Stimulated activated CD4-positive, alpha-beta T cell treated with anti-CD3 and anti-CD28 coated beads, Interleukin-2, amount 100 ng/mL, for 4 hours (primary cell): ENCODE results near the gene SMOC2.
"Not testable (repeated sequence)": the region's sequence is repeated elsewhere in the genome, so short reads cannot be mapped to it uniquely, and the experiment has no call there.

Source experiments
- DNase-seq: peaks from one replicate; pipeline ENCODE4 v3.0.0-alpha.2; 2020; ENCODE audit warnings: low read depth

The SMOC2 gene

DNA sequence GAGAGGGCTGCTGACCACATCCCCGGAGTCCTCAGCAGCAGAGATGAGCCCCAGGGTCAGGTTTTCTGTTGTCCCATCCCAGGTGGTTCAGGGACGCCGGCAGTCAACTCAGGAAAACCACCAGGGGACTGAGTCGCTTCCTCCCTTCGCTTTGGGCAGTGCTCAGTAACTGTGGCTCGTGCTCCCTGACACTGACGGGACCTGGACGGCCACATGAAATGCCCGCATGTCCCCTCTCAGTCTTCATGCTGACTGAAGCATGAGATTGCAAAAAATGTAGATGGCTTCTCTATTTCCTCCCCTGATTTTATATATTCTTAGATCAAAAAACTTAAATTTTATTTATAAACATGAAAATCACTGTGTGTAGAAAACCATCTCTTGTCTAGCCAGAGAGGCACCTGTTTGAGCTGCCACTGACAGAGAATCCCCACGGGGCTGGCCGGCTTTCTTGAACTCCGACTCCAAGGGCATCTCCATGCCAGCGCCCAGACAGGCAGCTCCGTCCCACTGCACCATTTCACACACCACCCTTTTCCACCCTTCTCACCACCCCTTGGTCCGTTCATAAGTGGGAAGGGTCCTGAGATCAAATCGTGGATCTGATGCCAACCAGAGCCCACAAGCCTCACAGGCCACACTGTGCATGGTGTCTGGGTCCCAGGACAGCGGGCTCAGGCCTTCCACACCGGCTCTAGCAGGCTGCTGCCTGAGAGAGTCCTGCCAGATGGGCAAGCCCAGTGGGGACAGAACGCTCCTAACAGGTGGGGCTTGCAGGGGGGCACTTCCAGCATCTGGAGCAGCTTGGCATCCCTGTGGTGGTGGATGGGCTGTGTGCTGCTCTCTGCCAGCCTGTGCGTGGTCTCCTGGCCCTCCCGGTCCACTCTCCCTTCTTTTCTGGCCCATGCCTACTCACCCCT lies 98.2 kb downstream of the SMOC2 start:
- no peak for DNase-seq

DNA sequence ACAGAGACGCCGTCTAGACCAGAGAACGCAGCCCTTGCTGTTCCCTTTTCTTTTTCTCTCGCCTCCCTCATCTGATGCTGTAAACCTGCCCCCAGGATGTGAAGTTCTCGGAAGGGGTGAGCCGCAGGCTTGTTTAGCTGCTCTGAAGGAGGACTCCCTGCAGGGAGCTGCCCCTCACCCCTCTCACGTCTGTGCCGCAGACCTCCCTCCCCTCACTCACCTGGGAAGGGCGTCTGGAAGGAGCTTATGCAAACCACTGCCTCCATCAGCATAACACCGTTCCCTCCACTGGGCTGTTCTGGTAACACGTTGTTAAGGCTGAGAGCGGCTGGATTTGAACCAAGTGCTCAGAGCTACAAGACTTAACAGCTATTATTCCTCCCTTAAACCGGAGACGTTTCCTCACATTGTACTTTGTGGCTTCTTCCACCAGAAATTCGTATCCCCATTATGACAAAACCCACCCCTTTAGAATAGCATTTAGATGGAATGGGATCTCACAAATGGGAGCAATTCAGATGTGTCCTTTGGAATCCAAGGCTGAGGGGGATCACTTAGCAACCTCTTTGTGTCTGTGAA lies 99.8 kb downstream of the SMOC2 start:
- DNase-seq, result no peak

DNA sequence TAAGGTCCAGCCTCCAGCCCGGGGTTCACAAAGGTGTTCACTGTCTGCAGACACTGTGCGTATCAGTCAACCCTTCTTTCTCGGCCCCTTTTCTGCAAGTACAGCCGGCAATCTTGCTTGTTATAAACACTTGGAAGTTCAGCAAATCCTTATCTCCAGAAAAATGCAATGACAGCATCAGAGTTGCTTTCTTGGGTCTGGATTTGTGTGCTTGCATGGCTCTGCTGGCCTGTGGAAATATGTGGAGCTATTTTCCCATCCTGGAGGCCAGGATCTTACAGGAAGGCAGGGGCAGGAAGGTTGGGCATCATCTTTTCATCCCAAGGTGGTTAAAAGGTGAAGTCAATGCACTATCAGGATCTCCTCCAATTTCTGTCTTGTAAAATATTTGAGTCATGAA lies 100.3 kb downstream of the SMOC2 start:
- DNase-seq, result no peak

DNA sequence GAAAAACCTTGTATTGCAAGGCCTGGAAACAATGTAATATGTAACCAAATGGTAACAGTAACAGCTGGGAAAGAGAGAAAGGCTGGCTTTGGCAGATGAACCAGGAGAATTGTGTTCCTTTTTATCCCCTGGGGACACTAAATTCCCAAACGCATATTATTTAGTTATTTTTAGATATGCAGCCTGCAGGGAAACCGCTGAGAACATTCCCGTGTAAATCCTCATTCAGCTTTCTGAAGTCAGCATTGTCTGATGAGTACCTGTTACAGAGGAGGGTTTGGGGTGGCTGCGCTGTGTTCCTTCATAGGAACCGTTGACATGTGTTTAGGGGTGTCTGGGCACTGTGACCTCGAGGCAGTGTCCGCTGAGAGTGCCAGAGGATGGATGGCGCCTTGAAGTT lies 101.3 kb downstream of the SMOC2 start:
- DNase-seq, result no peak

DNA sequence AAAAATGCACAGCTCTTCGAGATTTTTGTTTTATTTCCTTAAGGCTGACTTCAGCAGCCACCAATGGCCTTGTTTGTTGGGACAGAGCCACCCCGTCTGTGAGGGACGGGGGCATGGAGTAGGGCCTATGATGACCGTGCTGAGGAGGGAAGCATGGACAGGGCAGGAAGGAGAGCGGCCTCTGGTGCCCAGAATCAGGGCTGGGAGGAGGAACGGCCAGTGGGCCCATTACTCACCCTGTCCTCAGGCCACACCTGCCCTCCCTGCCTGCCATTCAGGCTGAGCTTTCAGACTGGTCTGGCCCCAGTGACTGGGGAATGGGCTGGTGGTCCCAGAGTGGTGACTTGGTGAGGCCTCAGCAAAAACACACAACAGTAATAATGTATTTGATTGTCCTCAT lies 104.4 kb downstream of the SMOC2 start:
- DNase-seq, result no peak

DNA sequence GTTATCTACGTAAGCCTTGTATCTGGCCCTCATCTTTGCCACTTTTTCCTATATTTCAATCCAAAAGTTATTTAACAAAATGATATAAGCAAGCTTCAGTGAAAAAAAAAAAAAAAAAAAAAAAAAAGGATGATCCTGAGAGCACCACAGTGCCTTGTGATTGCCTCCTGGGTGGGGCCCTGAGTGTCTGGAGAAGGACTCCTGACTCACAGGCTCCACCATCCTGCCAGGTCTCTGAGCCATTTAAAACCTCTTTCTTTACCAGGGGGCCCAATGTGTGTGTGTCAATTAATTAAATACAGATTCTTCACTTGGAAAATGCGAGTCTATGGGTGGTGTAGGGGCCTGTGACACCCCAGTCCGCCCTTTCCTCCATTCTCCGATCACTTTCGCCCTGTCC lies 105.2 kb downstream of the SMOC2 start:
- DNase-seq, result no peak

DNA sequence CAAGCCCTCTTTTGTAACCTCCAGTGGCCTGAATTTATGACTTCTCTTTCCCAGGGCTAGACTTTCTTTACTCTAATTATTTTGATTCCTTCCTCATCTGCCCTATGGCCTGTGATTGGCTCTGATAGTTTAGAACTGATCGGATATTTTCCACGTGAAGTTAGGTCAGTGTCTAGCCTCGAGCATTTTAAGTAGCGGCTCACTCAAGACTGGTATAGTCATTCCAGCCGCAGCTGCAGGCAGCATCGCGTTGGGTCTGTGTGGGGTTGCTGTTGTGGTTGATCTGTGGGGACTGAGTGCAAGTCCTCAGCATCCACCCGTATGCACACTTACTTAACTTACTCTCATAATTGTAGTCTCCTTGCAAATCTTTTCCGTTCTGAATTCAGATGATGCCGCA lies 105.7 kb downstream of the SMOC2 start:
- DNase-seq, result no peak

DNA sequence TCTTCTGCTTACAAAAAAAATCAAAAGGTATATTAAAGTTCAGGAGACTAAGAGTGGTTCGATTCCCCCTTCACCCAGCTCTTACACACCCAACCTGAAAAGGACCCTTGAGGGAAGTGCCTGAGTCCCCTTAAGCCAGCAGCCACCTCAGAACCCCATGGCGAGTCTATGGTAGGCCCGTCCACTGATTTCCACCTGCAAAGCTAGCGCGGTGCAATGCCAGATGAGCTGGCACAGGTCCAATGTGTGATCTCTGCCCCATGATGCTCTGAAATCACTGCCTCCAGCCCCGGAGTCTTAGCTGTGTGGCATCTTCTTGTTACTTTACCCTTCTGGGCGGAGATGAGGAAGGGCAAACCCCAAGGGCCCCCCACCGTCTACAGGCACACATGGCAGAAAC lies 109.3 kb downstream of the SMOC2 start:
- DNase-seq, result no peak

DNA sequence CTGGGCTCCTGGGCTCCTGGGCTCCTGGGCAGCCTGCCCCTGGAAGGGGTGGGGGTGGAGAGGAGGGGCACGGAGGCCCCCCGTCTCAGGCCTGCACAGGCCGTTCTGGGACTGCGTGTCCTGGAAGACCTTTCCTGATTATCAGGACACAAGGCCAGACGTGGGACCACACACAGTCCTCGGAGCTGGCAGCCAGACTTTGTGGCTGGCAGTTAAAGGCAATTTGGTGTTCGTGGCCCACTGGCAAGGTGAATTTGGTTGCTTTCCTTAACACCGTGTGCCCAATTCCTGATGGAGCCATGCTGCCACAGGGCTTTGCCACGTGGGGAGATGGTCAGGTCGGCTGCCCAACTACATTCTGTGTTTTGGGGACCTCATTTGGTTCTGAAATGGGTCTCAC lies 113.5 kb downstream of the SMOC2 start:
- DNase-seq, result no peak

DNA sequence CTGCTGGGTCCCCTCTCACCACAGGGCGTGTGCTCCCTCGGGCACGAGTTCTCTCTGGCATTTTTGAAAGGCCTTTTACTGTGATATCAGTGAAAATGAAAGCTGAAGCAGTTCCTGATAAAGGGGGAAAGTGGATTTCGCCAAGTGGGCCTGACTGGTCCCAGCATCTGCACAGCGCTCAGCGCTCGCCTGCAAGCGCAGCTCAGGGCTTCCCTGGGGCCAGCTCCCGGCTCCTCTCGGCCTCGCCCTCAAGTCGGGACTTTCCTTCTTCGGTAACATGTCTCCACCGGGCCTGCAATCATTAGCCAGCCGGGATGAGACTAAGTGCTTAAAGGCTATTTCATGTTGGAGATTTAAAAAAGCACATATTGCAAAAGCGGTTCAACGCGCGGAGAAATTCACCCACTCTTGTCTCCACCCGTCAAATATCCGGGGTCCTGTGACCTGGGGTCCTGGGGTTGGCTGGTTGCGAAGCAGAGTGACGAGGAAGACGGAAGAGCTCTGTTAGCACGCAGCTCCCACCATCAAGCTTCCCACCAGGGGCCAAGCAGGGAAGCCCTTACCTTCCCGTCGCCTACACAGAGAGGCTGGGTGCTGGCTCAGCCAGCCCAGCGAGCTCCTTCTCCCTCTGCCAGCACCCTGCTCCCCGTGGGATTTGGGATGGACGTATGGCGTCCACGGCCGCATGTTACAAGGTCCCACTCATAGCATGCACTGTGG lies 114.1 kb downstream of the SMOC2 start:
- no peak for DNase-seq

DNA sequence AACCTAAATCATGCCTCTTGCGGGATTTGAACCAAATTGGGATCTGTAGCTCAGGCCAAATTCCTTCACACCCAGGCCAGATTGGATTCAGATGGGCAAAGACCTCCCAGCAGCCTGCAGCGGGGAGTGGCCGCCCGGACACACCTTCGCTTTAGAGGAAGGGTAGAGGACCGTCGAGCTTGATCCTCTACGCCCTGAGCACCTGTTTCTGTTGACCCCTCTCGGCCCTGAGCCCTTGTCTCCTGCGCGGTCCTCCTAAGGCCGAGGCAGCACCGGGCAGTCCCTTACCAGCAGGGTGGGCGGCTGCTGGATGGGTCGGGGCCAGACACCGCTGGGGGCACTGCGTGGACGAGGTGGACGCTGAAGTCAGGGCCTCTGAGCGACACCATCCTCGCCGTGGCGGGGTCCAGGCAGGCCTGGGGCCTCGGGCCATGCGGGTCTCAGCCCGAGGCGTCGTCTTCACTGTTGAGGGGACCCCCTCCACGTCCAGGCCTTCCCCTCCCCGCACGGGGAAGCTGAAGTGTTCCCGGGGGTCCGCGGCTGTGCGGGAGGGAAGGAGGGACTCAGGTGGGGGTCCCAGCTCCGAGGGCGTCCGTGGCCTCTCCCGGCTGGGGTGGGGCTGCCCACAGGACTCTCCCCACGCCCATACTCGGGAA lies 114.8 kb downstream of the SMOC2 start:
- no peak for DNase-seq

DNA sequence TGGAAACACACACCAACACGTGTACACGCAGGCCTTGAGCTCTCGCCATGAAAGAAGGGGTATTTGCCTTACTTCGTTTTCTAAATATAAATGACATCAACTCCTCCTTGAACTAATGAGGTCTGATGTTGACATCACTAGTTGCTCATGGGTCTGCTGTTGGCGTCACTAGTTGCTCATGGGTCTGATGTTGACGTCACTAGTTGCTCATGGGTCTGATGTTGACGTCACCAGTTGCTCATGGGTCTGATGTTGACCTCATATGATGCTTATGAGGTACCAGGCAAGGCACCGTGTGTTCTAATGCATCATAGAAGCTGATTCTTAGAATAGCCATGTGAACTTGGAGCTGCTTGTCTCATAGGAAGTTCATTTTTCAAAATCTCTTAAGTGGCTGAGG lies 116.5 kb downstream of the SMOC2 start:
- DNase-seq, result no peak

DNA sequence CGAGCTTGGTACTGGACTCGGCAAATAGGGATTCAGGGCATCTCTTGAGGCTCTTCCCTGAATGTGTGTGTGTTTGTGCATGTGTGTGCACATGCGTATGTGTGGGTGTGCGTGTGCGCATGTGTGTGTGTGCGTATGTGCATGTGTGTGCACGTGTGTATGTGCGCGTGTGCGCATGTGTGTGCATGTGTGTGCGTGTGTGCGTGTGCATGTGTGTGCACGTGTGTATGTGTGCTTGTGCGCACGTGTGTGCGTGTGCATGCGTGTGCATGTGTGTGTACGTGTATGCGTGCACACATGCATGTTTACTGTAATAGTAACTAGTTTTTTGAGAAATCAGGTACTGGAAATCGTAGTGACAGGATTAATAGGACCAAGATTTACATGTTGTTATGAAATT lies 117.7 kb downstream of the SMOC2 start:
- DNase-seq, result no peak

DNA sequence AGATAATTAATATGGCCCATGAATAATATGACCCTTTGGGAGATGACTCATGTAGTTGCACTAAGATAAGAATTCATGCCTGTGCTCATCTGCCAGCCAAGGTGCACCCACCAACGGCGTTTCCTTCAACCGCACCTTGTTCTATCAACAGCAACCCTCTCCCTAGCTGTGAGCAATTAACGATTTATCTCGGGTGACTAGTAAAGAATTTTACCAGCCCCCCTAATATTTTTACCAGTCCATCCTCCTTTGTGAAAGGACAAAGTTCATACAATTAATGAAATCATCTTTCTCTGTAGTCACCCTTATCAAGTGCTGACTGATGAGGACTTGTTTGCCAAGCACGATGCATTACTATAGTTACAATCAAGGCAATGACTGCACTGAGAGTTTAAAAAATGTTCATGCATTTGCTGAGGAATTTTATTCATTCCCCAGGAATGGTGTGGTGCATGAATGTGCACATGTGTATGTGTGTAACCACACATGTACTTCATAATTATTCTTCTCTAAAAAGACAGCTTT lies 118.7 kb downstream of the SMOC2 start:
- DNase-seq, result no peak

DNA sequence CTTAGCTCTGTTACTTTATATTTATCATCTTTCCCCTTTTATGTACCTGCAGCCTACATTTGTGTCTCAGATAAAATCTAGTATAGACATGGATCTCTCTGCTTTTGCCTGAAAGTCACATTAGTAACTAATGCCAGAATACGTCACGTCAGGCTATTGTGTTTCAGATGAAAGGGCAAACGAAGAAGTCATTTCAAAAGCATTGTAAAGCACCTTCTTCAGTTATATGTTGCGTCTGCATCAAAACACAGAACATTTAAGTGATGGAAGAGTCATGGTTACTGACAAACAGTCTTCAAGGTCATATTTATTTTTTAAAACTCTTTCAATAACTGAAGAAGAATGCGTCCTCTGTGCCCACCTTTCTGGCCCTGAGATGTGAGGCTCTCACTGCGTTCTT lies 119.1 kb downstream of the SMOC2 start:
- no peak for DNase-seq

DNA sequence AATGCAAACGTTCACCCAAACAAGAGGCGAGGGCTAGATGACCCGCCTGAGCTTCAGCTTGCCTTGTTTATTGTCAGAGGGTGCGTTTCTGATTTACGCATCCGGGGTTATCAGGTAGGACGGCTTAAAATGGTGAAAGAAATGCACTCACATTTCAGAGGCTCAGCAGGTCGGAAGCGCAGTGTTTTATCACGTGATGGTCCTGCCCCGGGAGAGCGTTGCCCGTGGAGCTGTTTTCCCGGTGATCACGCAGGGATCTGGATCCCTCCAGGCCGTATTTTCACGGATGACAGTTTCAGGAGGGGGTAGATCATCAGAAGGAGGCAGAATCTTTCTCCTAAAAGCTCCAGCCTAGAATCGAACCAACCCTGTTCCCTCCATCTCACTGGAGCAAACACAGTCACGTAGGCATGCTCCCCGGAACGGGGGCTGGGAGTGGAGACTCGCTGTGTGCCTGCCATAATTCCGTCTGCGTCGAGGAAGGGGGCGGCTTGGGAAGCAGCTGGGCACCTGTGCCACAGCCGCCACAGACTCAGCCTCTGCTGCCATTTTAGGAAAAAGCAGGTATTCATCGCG lies 121.7 kb downstream of the SMOC2 start:
- DNase-seq, result no peak

DNA sequence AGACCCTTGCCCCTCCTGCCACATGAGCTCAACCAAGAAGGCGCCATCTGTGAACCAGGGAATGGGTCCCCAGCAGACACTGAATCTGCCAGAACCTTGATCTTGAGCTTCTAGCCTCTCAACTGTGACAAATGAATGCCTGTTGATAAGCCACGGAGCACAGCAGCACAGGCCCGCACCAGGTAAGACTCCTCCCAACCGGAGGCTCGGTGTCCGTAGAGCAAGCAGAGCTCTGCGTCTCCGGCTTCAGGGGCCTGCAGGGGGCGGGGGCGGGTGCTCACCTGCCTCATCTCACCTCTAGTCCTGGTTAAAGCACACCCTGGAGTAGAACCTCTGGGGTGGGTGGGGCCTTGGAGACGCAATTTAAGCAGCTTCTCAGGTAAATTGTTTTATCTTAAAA lies 122.7 kb downstream of the SMOC2 start:
- no peak for DNase-seq

DNA sequence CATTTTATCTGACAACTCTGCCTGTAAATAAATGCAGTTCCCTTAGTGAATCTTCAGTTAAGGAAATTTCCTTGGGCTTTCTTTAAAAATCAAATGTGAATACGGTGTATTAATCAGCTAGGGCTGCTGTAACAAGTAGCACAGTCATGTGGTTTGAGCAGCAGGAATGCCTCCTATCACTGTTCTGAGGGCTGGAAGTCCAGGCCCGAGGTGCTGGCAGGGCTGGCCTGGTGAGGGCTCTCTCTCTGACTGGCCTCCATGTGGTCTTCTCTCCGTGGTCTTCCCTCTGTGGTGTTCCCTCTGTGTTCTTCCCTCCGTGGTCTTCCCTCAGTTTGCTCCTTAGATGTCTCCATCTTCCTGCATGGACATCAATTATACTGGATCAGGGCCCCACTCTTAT lies 124.1 kb downstream of the SMOC2 start:
- DNase-seq, result no peak

DNA sequence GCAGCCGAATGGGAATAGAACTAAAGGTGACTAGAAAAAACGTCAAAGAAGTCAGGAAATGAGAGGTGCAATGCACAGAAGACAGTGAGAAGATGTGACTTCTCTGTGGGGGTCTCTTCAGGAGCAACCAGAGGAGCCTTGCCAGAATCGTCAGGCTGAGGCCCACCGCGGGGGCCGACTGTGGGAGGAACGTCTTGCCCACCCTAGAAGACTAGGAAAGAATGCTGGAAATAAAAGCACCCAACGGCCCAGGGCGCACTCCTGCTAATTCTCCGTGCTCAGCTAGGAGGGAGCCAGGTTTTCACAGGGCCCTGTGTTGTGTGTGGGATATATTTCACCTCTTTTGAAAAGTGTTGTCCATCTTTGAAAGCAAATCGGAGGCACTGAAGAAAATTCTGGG lies 129.2 kb downstream of the SMOC2 start:
- DNase-seq, result no peak

DNA sequence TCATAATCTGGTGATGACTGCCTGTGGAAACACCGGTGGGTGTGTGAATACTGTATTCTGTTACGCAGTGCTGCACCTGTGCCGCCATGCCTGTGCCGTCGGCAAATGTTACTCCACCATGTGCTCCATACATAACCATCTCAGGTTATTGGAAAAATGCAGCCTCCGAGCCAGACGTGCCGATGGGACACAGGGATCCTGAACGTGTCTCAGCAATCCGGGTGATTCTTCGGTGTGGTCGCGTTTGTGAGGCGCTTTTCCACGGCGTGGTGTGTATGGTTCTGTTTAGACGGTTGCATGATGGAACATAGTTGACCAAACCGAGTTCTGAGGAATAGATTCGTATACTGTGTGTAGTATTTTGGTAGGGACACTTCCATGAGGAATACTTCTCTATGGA lies 130.3 kb downstream of the SMOC2 start:
- no peak for DNase-seq

DNA sequence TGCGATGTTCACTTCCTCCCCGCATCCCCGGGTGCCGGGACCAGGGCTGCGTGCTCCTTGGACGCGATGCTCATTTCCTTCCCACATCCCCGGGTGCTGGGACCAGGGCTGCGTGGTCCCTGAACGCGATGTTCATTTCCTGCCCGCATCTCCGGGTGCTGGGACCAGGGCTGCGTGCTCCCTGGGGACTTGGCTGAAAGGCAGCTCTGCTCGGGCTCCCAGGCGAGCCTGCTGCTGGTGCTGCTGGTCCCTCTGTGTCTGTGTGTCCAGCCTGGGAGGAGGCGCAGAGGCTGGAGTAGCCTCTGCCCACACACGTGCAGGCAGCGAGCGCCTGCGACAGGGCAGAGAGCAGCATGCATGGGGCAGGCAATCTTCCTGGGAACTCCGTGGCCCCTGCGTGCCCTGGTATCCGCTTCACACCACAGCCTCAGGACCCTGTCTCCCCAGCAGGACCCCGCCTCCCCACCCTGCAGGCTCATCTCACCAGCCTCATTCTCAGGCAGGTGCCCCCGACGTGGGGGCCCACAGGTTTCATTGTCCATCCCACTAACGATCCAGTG lies 132.4 kb downstream of the SMOC2 start:
- DNase-seq, result not testable (repeated sequence)
